HepG2 (cell line): Measurements from ENCODE around the gene C2orf92. TPM values are rescaled to one million over a fixed set of nuclear protein-coding genes. Genes with fewer than 3 reads are reported as not detected.

Source experiments
- ADNP ChIP-seq: sonication (generic); formaldehyde crosslinking; IDR thresholded peaks from 2 replicates; pipeline ENCODE4 v1.4.0; 2020; ENCODE audit warnings: missing genetic modification reagents
- CCAR2 ChIP-seq: fragments of 200-400 bp; formaldehyde crosslinking; optimal IDR thresholded peaks from 2 replicates; pipeline ENCODE3; 2018; ENCODE audit warnings: low read depth, mild to moderate bottlenecking, low read length, moderate library complexity
- CSRNP1 ChIP-seq: sonication (generic); formaldehyde crosslinking; IDR thresholded peaks from 2 replicates; pipeline ENCODE4 v1.8.1; 2023; ENCODE audit warnings: mild to moderate bottlenecking, missing genetic modification reagents
- CTCF ChIP-seq: sonication (generic); formaldehyde crosslinking; IDR thresholded peaks from 2 replicates; pipeline ENCODE4 v1.5.0; 2020; ENCODE audit warnings: mild to moderate bottlenecking, missing genetic modification reagents, moderate library complexity
- KLF16 ChIP-seq, 2 experiments: sonication (generic) in 1 of 2; formaldehyde crosslinking in 1 of 2; IDR thresholded peaks; 2 replicates each; pipeline versions ENCODE4 v1.6.1 to v1.8.0; 2016 to 2023; ENCODE audit warnings: missing genetic modification reagents in 2 of 2, missing compliant biosample characterization in 1 of 2
- MBNL3 ChIP-seq: fragments of 250-450 bp; sonication (Bioruptor Pico); conservative IDR thresholded peaks from 2 replicates; pipeline ENCODE4 v1.8.0; 2022; ENCODE audit warnings: mild to moderate bottlenecking, inconsistent platforms
- PITX1 ChIP-seq: sonication (generic); formaldehyde crosslinking; IDR thresholded peaks from 2 replicates; pipeline ENCODE4 v1.5.1; 2020; ENCODE audit warnings: mild to moderate bottlenecking, missing genetic modification reagents
- PRDM10 ChIP-seq: sonication (generic); formaldehyde crosslinking; IDR thresholded peaks from 2 replicates; pipeline ENCODE4 v1.4.0; 2020; ENCODE audit warnings: low read depth, missing genetic modification reagents
- RFX3 ChIP-seq: IDR thresholded peaks from 2 replicates; pipeline ENCODE4 v1.6.1; 2016; ENCODE audit warnings: missing biosample characterization, missing genetic modification reagents
- TEF ChIP-seq: sonication (generic); formaldehyde crosslinking; IDR thresholded peaks from 2 replicates; pipeline ENCODE4 v1.5.0; 2020; ENCODE audit warnings: missing genetic modification reagents
- THAP7 ChIP-seq: sonication (generic); formaldehyde crosslinking; IDR thresholded peaks from 2 replicates; pipeline ENCODE4 v1.8.1; 2023; ENCODE audit warnings: mild to moderate bottlenecking, missing genetic modification reagents
- ZNF296 ChIP-seq: sonication (generic); formaldehyde crosslinking; conservative IDR thresholded peaks from 2 replicates; pipeline ENCODE4 v1.5.0; 2020; ENCODE audit warnings: mild to moderate bottlenecking, missing genetic modification reagents
- ZNF510 ChIP-seq: sonication (generic); formaldehyde crosslinking; IDR thresholded peaks from 2 replicates; pipeline ENCODE4 v1.4.0; 2020; ENCODE audit warnings: low read depth, mild to moderate bottlenecking, missing genetic modification reagents
- ZNF567 ChIP-seq: sonication (generic); formaldehyde crosslinking; IDR thresholded peaks from 2 replicates; pipeline ENCODE4 v1.8.1; 2023; ENCODE audit warnings: mild to moderate bottlenecking, missing genetic modification reagents, borderline replicate concordance
- ZNF569 ChIP-seq: sonication (generic); formaldehyde crosslinking; IDR thresholded peaks from 2 replicates; pipeline ENCODE4 v1.5.0; 2020; ENCODE audit warnings: mild to moderate bottlenecking, missing genetic modification reagents, moderate library complexity, borderline replicate concordance
- ZNF580 ChIP-seq: IDR thresholded peaks from 2 replicates; pipeline ENCODE4 v1.6.1; 2016; ENCODE audit warnings: low read depth, borderline replicate concordance
- ZNF660 ChIP-seq: sonication (generic); formaldehyde crosslinking; IDR thresholded peaks from 2 replicates; pipeline ENCODE4 v1.5.1; 2020; ENCODE audit warnings: mild to moderate bottlenecking, low read depth, missing genetic modification reagents, borderline replicate concordance
- ZNF670 ChIP-seq: sonication (generic); formaldehyde crosslinking; IDR thresholded peaks from 2 replicates; pipeline ENCODE4 v1.8.0; 2022; ENCODE audit warnings: mild to moderate bottlenecking, missing genetic modification reagents, borderline replicate concordance
- ZSCAN25 ChIP-seq: sonication (generic); formaldehyde crosslinking; IDR thresholded peaks from 2 replicates; pipeline ENCODE4 v1.8.0; 2022; ENCODE audit warnings: mild to moderate bottlenecking, missing genetic modification reagents
- polyA plus RNA-seq, 8 experiments: library from polyadenylated mRNA; depleted of rRNA in 3 of 8; stranded (reverse) in 7 of 8; unstranded in 1 of 8; fragments of >200 nt; fragmentation: Illumina TruSeq in 4 of 8; extraction: Trizol in 4 of 8; gene quantifications; 2 replicates each; pipeline versions ENCODE4 v1.2.1 to v1.2.3, GENCODE V29; 2011 to 2016; ENCODE audit warnings: low read depth in 4 of 8, missing spikeins in 1 of 8, mixed read lengths in 1 of 8; ENCODE audit not compliant: insufficient read depth in 1 of 8
- total RNA-seq, 5 experiments: library from RNA; depleted of rRNA; stranded (reverse); fragments of >200 nt; fragmentation: Illumina TruSeq; extraction: Trizol; gene quantifications; 2 replicates each; pipeline ENCODE4 v1.2.3, GENCODE V29; 2016; ENCODE audit warnings: low read depth in 1 of 5

C2orf92 gene
- total and polyA plus RNA-seq, 2 of the 13 experiments (the other 11 are each of a cell fraction or from before 2014, with no cell fraction given): 4.9 to 5.0 TPM

GRCh38 chr2:97699765-97700444, 30.4 kb downstream of the C2orf92 start (continued):
- TF ChIP-seq CTCF (CRISPR knock-in tag) (peak; percentile 86), THAP7 (no peak), ADNP (CRISPR knock-in tag) (no peak), KLF16 (CRISPR knock-in tag; IDR thresholded peaks at IDR 0.05) (no peak), PRDM10 (CRISPR knock-in tag) (no peak), RFX3 (no peak), ZNF660 (CRISPR knock-in tag) (no peak), TEF (peak; percentile 87; the same call in 1 of the 2 replicates), ZNF510 (no peak), ZNF296 (no peak), CSRNP1 (CRISPR knock-in tag) (no peak), ZNF567 (CRISPR knock-in tag) (no peak), MBNL3 (CRISPR knock-in tag) (no peak), CCAR2 (no peak), ZNF580 (CRISPR knock-in tag) (0 out of 2 replicates have a peak, but pooled peaks have one; percentile 66), ZNF670 (CRISPR knock-in tag) (no peak), ZSCAN25 (CRISPR knock-in tag) (peak; percentile 35; the same call in 1 of the 2 replicates), PITX1 (CRISPR knock-in tag) (no peak), ZNF569 (CRISPR knock-in tag) (no peak)
